B cell (primary cell): ENCODE results near the gene RFTN2. TPM values are rescaled to one million over a fixed set of nuclear protein-coding genes. Genes with fewer than 3 reads are reported as not detected.

ENCODE experiments used
- ATAC-seq: fragments of 200-7000 bp; cut with Tn5 transposase; one replicate; pipeline ENCODE4 v1.10.0; 2021; ENCODE audit warnings: low read depth, mild to moderate bottlenecking, moderate number of reproducible peaks, moderate library complexity
- CTCF ChIA-PET: fragments of 350-600 bp; sonication (Branson Sonifier 250); formaldehyde crosslinking; loops from one replicate; lab custom pipeline; 2021; ENCODE audit warnings: antibody characterized with exemption, inconsistent platforms; lab: Charles Lee
- POLR2A ChIA-PET: fragments of 350-600 bp; sonication (Branson Sonifier 250); formaldehyde crosslinking; loops from one replicate; lab custom pipeline; 2021; ENCODE audit warnings: antibody characterized with exemption; lab: Charles Lee
- DNase-seq: peaks from one replicate; pipeline ENCODE4 v3.0.0; 2013
- H2AFZ ChIP-seq: 2 replicates; pipeline ENCODE4 v1.6.1; 2012; ENCODE audit warnings: mild to moderate bottlenecking, low read depth, low read length; ENCODE audit not compliant: insufficient read depth, poor library complexity, severe bottlenecking
- H3K27ac ChIP-seq, 2 donors: 1 replicate in 1 of 2; 2 replicates in 1 of 2; pipeline ENCODE4 v1.5.1; 2012 to 2013; ENCODE audit warnings: low read length in 2 of 2, mild to moderate bottlenecking in 2 of 2, moderate library complexity in 1 of 2
- H3K27me3 ChIP-seq, 4 experiments: fragments of 200-600 bp in 1 of 4; sonication (generic) in 1 of 4; replicated peaks in 1 of 4; 1 replicate in 2 of 4; 2 replicates in 2 of 4; pipeline versions ENCODE4 v1.6.1 to v1.7.0; 2013 to 2016; ENCODE audit warnings: low read length in 3 of 4, mild to moderate bottlenecking in 2 of 4, mixed read lengths in 1 of 4, moderate library complexity in 1 of 4; ENCODE audit not compliant: insufficient read depth in 4 of 4, control insufficient read depth in 3 of 4; ENCODE audit errors: control extremely low read depth in 1 of 4
- H3K36me3 ChIP-seq, 2 experiments: replicated peaks in 1 of 2; 1 replicate in 1 of 2; 2 replicates in 1 of 2; pipeline versions ENCODE4 v1.6.1 to v1.7.1; 2013; ENCODE audit warnings: low read length in 1 of 2; ENCODE audit not compliant: insufficient read depth in 2 of 2, control insufficient read depth in 1 of 2; ENCODE audit errors: control extremely low read depth in 1 of 2, extremely low read depth in 1 of 2
- H3K4me1 ChIP-seq, 2 donors: fragments of 200-600 bp in 1 of 2; sonication (generic) in 1 of 2; 1 replicate in 1 of 2; 2 replicates in 1 of 2; pipeline versions ENCODE4 v1.5.1 to v1.6.1; 2013 to 2017; ENCODE audit warnings: low read length in 2 of 2; ENCODE audit not compliant: control insufficient read depth in 2 of 2, insufficient read depth in 2 of 2
- H3K4me2 ChIP-seq: replicated peaks from 2 replicates; pipeline ENCODE3; 2012; ENCODE audit warnings: mild to moderate bottlenecking, low read depth, low read length; ENCODE audit not compliant: poor library complexity, severe bottlenecking
- H3K4me3 ChIP-seq, 5 experiments: fragments of 200-600 bp in 1 of 5; sonication (generic) in 1 of 5; 1 replicate in 3 of 5; 2 replicates in 2 of 5; pipeline versions ENCODE4 v1.5.1 to v1.7.0; 2011 to 2016; ENCODE audit warnings: low read length in 4 of 5, mild to moderate bottlenecking in 4 of 5, low read depth in 2 of 5, control low read depth in 1 of 5, moderate library complexity in 1 of 5; ENCODE audit not compliant: insufficient read depth in 1 of 5; ENCODE audit errors: control extremely low read depth in 1 of 5, extremely low read depth in 1 of 5
- H3K79me2 ChIP-seq: fragments of 200-600 bp; sonication (generic); one replicate; pipeline ENCODE4 v1.6.0; 2016; ENCODE audit warnings: low read length; ENCODE audit not compliant: control insufficient read depth, insufficient read depth
- H3K9ac ChIP-seq: fragments of 200-600 bp; sonication (generic); 2 replicates; pipeline ENCODE4 v1.6.1; 2017; ENCODE audit warnings: mild to moderate bottlenecking, low read length, moderate library complexity
- H3K9me3 ChIP-seq, 3 donors: one replicate each; pipeline versions ENCODE4 v1.6.1 to v1.7.1; 2013; ENCODE audit warnings: low read length in 2 of 3; ENCODE audit not compliant: control insufficient read depth in 2 of 3, insufficient read depth in 1 of 3; ENCODE audit errors: control extremely low read depth in 1 of 3
- H4K20me1 ChIP-seq: 2 replicates; pipeline ENCODE4 v1.6.0; 2012; ENCODE audit warnings: mild to moderate bottlenecking, low read length; ENCODE audit not compliant: insufficient read depth, control insufficient read depth, poor library complexity, severe bottlenecking
- H3K27ac Mint-ChIP-seq: one replicate; pipeline ENCODE4 v1.8.0; 2021; ENCODE audit warnings: mixed read lengths
- H3K27me3 Mint-ChIP-seq: one replicate; pipeline ENCODE4 v1.8.0; 2021; ENCODE audit warnings: mixed read lengths
- H3K4me1 Mint-ChIP-seq: one replicate; pipeline ENCODE4 v1.8.0; 2021; ENCODE audit warnings: mixed read lengths
- H3K4me3 Mint-ChIP-seq: one replicate; pipeline ENCODE4 v1.8.0; 2021; ENCODE audit warnings: mixed read lengths
- H3K9me3 Mint-ChIP-seq: one replicate; pipeline ENCODE4 v1.8.0; 2022; ENCODE audit warnings: mixed read lengths; ENCODE audit not compliant: insufficient read depth
- CTCF ChIP-seq: fragments of 200-600 bp; IDR thresholded peaks from one replicate; pipeline ENCODE4 v1.8.0; 2022; ENCODE audit warnings: antibody characterized with exemption, mild to moderate bottlenecking
- EZH2 ChIP-seq: IDR thresholded peaks from 2 replicates; pipeline ENCODE4 v1.6.1; 2012; ENCODE audit warnings: borderline replicate concordance, low read depth, mild to moderate bottlenecking, moderate library complexity, low read length; ENCODE audit not compliant: insufficient read depth, poor library complexity, severe bottlenecking
- WGBS: methylation state at CpG from one replicate; pipeline ENCODE4 v1.1.5; 2013; ENCODE audit warnings: missing lambda C conversion rate; ENCODE audit not compliant: insufficient coverage; 5-methylcytosine and 5-hydroxymethylcytosine counted together
- intact Hi-C: fragments of 100-400 bp; cut with micrococcal nuclease; formaldehyde crosslinking; loops from one replicate; pipeline ENCODE4 v1.10.0; 2022
- polyA plus RNA-seq: library from polyadenylated mRNA; depleted of rRNA; stranded (reverse); fragments of >200 nt; gene quantifications from 2 replicates; pipeline ENCODE4 v1.2.3, GENCODE V29; 2012
- total RNA-seq, 2 donors: library from RNA; stranded (reverse); fragments of 120-200 nt in 1 of 2; gene quantifications; 1 replicate in 1 of 2; 2 replicates in 1 of 2; pipeline versions ENCODE4 v1.2.3 to v1.2.4, GENCODE V29; 2013 to 2022

The RFTN2 gene
- total and polyA plus RNA-seq, 2 donors (not counting 1 experiment from before 2014, with no cell fraction given): not detected

GRCh38 chr2:197705912-197706838 lies 30.8 kb upstream of the RFTN2 start:
- Mint-ChIP-seq H3K27ac (peak overlapping the region; percentile 95), H3K4me3 (peak overlapping the region; percentile 92), H3K9me3 (no peaks in the 10 kb centered on the region), H3K4me1 (peaks cover 47% of the 10 kb centered on the region), H3K27me3 (peaks cover 4% of the 10 kb centered on the region)
- Histone ChIP-seq H3K27ac (peak overlapping the region in 1 of 2 donors; percentile 69), H3K9me3 (peaks cover 0 to 1% (median 0%) of the 10 kb centered on the region in 3 donors), H3K4me1 (peaks cover 31 to 33% of the 10 kb centered on the region in 2 donors), H3K9ac (peak overlapping the region; percentile 85), H4K20me1 (peaks cover 30% of the 10 kb centered on the region), H3K79me2 (peaks cover 43% of the 10 kb centered on the region), H3K36me3 (peaks cover 0 to 2% of the 10 kb centered on the region in 2 experiments), H3K4me2 (peak overlapping the region; percentile 95), H2AFZ (peak overlapping the region; percentile 88), H3K4me3 (peak overlapping the region; percentile 66 to 85 (median 80)), H3K27me3 (peaks cover 0 to 8% (median 0%) of the 10 kb centered on the region in 4 experiments)
- intact Hi-C loops: loop anchor here (1.0 to 10.0 kb wide), 5 partner anchors 189 to 1067 kb away; partner anchors contain the start of genes CCDC150, COQ10B, MOB4 and PGAP1
- ChIA-PET POLR2A (no interaction called here), CTCF (interaction anchor here (2.0 to 3.4 kb wide), 3 partner anchors 10 to 591 kb away, joined by 11 to 15 read pairs (median 13); no protein-coding TSS in a partner anchor)
- DNase-seq (peak; percentile 20), ATAC-seq (no peak)
- WGBS: 19% methylated on average over 37 of the region's 38 CpGs
- no peak for TF ChIP-seq EZH2
- no peak for TF ChIP-seq CTCF
